ENCODE results near the gene PPP1R14C.
"Not testable (repeated sequence)": the region's sequence is repeated elsewhere in the genome, so short reads cannot be mapped to it uniquely, and the experiment has no call there.

Gene PPP1R14C

GRCh38 chr6:150167479-150167873 lies 24.6 kb downstream of the PPP1R14C start:
- no peak for DNase-seq (ENCODE audit: low read depth, low spot score)

DNA sequence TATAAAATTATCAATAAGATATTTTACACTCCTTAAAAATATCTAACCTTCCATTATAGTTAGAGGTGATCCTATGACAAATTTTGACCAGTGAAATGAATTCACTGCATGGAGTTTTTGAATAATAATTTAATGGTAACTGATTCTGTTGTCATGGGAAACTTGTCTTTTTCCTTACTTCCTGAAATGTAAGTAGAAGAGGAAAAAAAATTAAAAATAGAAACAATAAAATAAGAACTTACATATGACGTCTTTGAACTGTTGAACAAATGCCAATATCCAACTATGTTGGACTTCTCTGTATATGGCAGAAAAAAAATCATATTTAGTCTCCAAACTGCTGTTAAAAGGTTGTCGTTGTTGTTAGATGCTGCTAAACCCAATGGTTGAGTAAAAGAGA lies 26.3 kb downstream of the PPP1R14C start:
- DNase-seq (ENCODE audit: low read depth, low spot score), result no peak

DNA sequence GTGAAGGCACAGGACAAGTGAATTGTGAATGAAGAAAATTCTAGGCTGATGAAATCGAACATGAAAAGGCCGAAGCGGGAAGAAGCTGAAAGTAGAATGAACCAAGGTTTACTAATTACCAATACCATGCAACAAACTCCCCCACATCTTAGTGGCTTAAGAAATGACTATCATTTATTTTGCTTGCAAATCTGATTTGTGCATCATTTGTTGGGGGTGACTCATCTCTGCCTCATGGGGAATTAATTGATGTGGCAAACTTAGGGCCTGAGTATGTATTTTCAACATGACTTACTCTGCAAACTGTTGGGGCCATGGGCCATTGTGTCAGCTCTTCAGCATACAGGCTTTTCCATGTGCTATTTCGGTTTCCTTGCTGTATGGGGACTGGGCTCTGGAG lies 26.8 kb downstream of the PPP1R14C start:
- DNase-seq (ENCODE audit: low read depth, low spot score), result peak; percentile 67

DNA sequence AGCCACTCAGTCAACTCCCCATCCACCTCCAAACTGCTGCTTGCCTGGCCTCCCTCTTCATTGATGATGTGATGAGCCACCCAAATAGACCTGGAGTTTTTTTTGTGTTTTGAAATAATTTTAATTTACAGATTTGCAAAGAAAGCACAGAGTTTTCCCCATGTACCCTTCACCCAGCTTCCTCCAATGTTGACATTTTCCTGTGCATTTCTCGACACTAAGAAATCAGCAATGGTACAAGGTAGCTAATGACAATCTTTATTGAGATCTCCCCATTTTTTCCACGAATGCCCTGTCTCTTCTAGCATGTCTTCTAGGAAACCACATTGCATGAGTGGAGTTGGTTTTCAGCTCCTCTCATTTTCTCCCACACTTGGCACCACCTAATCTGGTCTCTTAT lies 30.1 kb downstream of the PPP1R14C start:
- DNase-seq (ENCODE audit: low read depth, low spot score), result no peak

GRCh38 chr6:150175586-150176151 lies 32.8 kb downstream of the PPP1R14C start:
- DNase-seq (ENCODE audit: low read depth, low spot score), result no peak

DNA sequence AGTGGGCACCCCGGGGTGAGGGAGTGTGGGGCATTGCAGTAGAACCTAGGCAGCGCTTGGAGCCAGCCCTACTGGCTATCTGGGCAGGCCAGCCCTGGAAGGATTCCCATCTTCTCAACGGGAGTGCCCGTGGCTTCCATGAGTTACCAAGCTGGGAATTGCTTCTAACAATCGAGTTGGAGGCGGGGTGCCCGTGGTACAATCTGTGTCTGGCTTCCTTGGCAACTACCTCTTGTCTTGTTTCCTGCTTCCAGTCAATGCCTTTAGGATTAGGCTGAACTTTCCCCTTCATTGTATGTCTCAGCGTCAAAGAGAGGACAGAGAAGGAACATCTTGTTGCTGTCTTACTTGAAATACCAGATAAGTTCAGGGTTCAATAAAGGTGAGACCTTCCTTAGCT lies 33.3 kb downstream of the PPP1R14C start:
- no peak for DNase-seq (ENCODE audit: low read depth, low spot score)

DNA sequence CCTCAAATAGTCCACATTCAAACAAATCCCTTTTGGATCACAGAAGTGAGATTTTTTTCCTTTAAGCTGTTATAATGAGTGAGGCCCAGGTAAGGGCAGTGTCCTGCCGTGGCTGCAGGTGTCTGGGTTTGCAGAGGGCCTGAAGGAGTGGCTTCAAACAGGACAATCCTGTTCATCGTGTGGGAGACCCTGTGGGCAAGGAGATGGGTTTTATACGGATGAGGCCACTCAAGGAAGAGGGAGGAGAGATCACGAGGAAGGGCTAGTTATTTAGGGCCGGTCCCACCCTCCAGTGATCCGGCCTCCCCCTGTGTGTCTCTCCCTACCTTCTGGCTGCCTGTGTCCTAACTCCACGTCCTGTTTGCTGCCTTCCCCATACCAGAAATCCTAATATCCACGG lies 33.8 kb downstream of the PPP1R14C start:
- DNase-seq (ENCODE audit: low read depth, low spot score), result no peak

GRCh38 chr6:150177259-150177951 lies 34.6 kb downstream of the PPP1R14C start:
- DNase-seq (ENCODE audit: low read depth, low spot score), result no peak

- peak; percentile 50 for DNase-seq (ENCODE audit: low read depth, low spot score)
These were observed 35.2 kb downstream of the PPP1R14C start for GRCh38 chr6:150177952-150178520.

DNA sequence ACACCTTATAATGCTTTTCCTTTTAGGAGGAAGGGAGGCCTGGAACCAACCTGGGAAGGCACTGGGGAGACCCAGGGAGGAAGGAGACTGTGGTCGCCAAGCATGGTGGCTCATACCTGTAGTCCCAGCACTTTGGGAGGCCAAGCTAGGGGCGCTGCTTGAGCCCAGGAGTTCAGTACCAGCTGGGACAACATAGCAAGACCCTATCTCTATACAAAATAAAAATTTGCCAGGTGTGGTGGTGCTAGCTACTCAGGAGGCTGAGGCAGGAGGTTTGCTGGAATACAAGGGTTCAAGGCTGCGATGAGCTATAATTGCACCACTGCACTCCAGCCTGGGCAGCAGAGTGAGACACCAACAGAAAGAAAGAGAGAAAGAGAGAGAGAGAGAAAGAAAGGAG lies 36.2 kb downstream of the PPP1R14C start:
- no peak for DNase-seq (ENCODE audit: low read depth, low spot score)

GRCh38 chr6:150179907-150180424 lies 37.1 kb downstream of the PPP1R14C start:
- DNase-seq (ENCODE audit: low read depth, low spot score), result not testable (repeated sequence)

DNA sequence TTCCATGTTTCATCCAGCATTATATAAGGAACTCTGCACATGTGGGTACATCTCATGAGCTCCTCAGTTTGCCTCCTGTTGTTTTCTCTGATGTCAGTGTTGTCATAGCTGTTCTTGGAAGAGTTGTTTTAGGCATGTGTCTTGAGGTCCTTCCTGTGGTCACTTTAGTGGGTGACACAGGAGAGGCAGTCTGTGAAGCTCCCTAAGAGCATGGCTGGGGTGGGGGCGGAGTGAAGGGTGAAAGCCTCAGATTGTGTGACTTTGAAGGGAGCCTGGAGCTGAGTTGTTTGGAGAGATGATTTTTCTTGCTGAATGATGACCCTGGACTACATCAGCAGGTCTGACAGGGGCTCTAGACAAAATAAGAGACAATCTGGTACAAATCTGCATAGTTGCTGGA lies 37.7 kb downstream of the PPP1R14C start:
- DNase-seq (ENCODE audit: low read depth, low spot score), result no peak

DNA sequence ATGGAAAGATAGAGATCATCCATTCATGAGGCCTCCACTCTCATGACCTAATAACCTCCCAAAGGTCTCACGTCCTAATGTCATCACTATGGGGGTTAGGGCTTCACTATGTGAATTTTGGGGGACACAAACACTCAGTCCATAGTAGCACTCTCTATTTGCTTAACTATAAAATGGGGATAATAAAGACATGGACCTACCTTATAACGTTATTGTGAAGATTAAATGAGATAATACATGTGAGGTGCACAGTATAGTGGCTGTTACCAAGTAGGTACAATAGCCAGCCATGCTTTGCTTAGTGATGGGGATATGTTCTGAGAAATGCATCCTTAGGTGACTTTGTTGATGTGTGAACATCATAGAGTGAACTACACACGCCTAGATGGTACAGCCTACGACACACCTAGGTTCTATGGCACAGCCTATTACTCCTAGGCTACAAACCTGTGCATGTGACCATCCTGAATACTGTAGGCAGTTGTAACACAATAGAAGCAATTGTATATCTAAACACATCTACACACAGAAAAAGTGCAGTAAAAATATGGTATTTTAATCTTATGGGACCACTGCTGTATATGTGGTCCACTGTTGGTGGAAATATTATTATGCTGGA lies 39.7 kb downstream of the PPP1R14C start:
- no peak for DNase-seq (ENCODE audit: low read depth, low spot score)

GRCh38 chr6:150183105-150183504 lies 40.3 kb downstream of the PPP1R14C start:
- DNase-seq (ENCODE audit: low read depth, low spot score), result no peak

GRCh38 chr6:150183966-150184365 lies 41.1 kb downstream of the PPP1R14C start:
- no peak for DNase-seq (ENCODE audit: low read depth, low spot score)

DNA sequence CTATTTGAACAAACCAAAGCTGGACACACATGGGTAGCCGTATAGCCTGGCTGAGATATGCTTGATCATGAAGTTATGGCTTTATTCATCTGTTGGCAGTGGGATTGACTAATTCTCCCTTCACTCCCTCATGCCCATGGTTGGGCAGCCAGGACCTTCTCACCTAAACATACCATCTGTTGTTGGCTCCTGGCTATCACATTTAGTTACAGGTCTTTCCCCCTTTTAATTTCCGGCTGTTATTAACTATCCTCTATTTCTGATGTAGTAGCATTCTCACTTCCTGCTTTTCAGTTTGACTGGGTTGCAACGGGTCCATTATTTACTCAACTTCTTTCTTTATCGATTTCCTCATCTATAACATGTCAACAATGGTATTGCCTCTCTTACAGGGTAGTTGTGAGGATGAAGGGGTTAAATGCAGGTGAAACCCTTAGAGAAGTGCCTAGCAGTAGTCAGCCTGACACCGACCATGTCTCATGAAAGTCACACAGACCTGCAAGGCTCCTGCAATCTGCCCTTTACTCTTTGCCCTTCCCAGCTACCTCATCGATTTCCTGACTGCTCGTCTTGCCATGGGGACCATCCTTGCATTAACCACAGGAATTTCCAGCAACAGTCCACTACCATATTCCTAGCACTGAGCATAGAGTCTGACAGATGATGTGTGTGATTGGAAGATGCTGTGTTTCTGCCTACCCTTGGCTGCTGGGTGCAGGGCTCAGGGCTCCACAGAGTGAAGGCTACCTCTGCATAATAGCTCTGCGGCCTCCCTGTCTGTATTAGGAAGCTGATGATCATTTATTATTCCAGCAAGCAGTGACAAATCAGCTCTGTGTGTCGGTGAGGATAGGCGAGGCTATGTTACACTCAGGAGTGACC lies 42.2 kb downstream of the PPP1R14C start:
- no peak for DNase-seq (ENCODE audit: low read depth, low spot score)

DNA sequence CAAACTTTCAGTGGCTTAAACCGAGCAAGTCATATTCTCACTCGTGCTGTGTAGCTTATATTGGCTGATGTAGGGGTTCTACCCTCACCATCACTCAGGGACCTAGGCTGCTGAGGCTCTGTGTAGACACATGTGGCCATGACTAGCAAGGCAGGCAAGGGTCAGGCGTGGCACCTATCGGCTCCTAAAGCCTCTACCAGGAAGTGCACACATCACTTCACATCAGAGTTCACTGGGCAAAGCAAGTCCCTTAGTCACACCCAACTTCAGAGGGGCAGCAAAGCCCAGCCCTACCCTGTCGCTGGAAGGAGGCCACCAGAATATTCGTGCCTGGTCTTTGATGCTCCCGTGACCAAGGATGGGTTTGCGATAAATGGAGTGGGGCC lies 42.9 kb downstream of the PPP1R14C start:
- DNase-seq (ENCODE audit: low read depth, low spot score), result no peak

GRCh38 chr6:150186129-150186898 lies 43.5 kb downstream of the PPP1R14C start:
- no peak for DNase-seq (ENCODE audit: low read depth, low spot score)

DNA sequence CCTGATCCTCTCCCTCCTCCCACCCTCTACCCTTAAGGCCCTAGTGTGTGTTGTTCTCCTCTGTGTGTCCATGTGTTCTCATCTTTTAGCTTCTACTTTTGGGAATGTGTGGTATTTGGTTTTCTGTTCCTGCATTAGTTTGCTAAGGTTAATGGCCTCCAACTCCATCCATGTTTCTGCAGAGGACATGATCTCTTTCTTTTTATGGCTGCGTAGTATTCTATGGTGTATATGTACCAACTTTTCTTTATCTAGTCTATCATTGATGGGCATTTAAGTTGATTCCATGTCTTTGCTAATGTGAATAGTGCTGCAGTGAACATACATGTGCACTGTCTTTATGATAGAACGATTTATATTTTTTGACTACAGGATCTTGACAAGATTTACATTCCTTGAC lies 44.6 kb downstream of the PPP1R14C start:
- DNase-seq (ENCODE audit: low read depth, low spot score), result not testable (repeated sequence)

- DNase-seq (ENCODE audit: low read depth, low spot score), result no peak
These were observed 46.3 kb downstream of the PPP1R14C start for GRCh38 chr6:150189122-150189521.

DNA sequence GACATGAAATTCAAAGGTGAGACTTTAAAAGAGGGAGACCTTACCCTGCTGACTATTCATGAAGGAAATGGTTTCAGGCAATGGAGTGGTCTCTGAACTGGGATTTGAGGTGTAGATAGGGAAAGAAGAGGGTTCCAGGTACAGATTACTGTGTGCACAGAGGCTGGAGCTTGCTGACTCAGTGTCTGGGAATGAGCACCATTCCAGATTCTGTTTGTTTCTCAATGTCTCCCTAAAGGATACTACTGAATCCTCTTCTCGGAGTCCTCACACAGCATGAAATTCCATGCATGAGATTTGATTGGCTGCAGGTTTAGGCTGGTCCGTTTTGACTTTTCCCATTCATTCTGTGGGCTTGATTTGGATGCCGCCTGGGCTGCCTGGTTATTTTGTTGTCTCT lies 49.0 kb downstream of the PPP1R14C start:
- peak; percentile 35 for DNase-seq (ENCODE audit: low read depth, low spot score)

All from astrocyte of the hippocampus (primary cell).